A673 (cell line): ENCODE data around the gene ZNF507.

Experiments
- EZH2 ChIP-seq: fragments of 200-600 bp; sonication (generic); IDR thresholded peaks from 2 replicates; pipeline ENCODE4 v1.6.1; 2017; ENCODE audit warnings: borderline replicate concordance, low read depth, mild to moderate bottlenecking, mixed read lengths, antibody characterized with exemption, low read length; ENCODE audit not compliant: poor library complexity, severe bottlenecking
- TF ChIP-seq, protein P1 (sequence below): fragments of 300-800, 200-600 bp; sonication (generic); conservative IDR thresholded peaks from 2 replicates; pipeline ENCODE4 v1.5.1; 2017; ENCODE audit warnings: low read depth, mild to moderate bottlenecking, antibody characterized with exemption, low read length, moderate library complexity, mixed read lengths

DNA sequence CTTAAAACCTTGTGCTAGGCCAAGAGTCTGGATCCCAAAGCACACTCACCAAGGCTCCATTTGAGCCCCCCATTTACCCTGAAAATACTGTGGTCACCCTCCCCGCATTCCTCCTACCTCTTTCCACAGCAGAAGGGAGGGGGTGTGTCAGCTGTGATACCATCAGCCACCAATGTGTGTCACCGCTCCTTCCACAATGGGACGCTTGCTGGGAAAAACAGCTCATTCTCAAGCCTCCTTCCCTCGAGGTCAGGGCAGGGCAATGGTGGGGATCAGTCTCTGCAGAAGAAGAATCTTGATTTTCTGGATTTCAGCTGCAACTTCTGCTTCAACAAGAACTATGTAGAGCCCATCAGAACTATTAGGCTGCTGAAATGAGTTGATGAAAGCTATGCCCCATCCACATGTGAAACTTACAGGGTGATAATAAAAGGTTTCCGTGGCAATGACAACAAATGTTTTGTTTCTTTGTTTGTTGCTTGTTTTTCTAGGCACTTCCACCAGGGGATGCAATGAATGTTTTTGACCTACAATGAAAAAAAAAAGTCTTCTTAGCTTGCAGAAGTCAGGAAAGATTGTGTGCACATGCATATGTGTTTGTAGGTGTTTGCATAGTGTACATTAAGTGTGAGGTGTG is 26.4 kb upstream of the ZNF507 start:
- TF ChIP-seq, protein P1, sequence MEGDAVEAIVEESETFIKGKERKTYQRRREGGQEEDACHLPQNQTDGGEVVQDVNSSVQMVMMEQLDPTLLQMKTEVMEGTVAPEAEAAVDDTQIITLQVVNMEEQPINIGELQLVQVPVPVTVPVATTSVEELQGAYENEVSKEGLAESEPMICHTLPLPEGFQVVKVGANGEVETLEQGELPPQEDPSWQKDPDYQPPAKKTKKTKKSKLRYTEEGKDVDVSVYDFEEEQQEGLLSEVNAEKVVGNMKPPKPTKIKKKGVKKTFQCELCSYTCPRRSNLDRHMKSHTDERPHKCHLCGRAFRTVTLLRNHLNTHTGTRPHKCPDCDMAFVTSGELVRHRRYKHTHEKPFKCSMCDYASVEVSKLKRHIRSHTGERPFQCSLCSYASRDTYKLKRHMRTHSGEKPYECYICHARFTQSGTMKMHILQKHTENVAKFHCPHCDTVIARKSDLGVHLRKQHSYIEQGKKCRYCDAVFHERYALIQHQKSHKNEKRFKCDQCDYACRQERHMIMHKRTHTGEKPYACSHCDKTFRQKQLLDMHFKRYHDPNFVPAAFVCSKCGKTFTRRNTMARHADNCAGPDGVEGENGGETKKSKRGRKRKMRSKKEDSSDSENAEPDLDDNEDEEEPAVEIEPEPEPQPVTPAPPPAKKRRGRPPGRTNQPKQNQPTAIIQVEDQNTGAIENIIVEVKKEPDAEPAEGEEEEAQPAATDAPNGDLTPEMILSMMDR = peak; percentile 52
- no peak for TF ChIP-seq EZH2
